SU-DHL-6 (cell line): ENCODE measurements around the gene SLC7A10.

Experiments
- H2AFZ ChIP-seq: fragments of 200-600 bp; sonication (generic); 2 replicates; pipeline ENCODE4 v1.6.1; 2014; ENCODE audit warnings: low read depth, mild to moderate bottlenecking, moderate library complexity, mixed read lengths, antibody characterized with exemption, low read length; ENCODE audit not compliant: severe bottlenecking
- H3F3A ChIP-seq: fragments of 200-600 bp; shearing (Covaris generic); 2 replicates; pipeline ENCODE4 v1.6.0; 2016; ENCODE audit warnings: antibody characterized with exemption, mild to moderate bottlenecking; ENCODE audit not compliant: insufficient read depth
- H3K27ac ChIP-seq: fragments of 200-600 bp; sonication (generic); 2 replicates; pipeline ENCODE4 v1.5.1; 2016; ENCODE audit warnings: low read depth, mild to moderate bottlenecking, low read length, moderate library complexity, mixed read lengths
- H3K27me3 ChIP-seq: fragments of 200-600 bp; sonication (generic), shearing (Covaris generic); 2 replicates; pipeline ENCODE4 v1.6.0; 2014; ENCODE audit warnings: mild to moderate bottlenecking, low read length
- H3K36me3 ChIP-seq: fragments of 200-600 bp; sonication (generic); 2 replicates; pipeline ENCODE4 v1.6.1; 2014; ENCODE audit warnings: mild to moderate bottlenecking, low read length, mixed read lengths
- H3K4me2 ChIP-seq: fragments of 300-600, 200-600 bp; shearing (Covaris generic), sonication (generic); 2 replicates; pipeline ENCODE4 v1.6.0; 2014; ENCODE audit warnings: low read length, low read depth, mild to moderate bottlenecking; ENCODE audit not compliant: poor library complexity, severe bottlenecking
- H3K4me3 ChIP-seq: fragments of 200-600 bp; sonication (generic); 2 replicates; pipeline ENCODE4 v1.5.1; 2014; ENCODE audit warnings: antibody characterized with exemption, low read length, mild to moderate bottlenecking, mixed read lengths; ENCODE audit not compliant: insufficient read depth, poor library complexity, severe bottlenecking
- H3K79me2 ChIP-seq: fragments of 200-600 bp; sonication (generic); 2 replicates; pipeline ENCODE4 v1.6.1; 2014; ENCODE audit warnings: mild to moderate bottlenecking, low read length, moderate library complexity; ENCODE audit not compliant: insufficient read depth
- H3K9ac ChIP-seq: fragments of 200-600 bp; sonication (generic); 2 replicates; pipeline ENCODE4 v1.7.0; 2014; ENCODE audit warnings: mild to moderate bottlenecking, low read length
- H3K9me2 ChIP-seq: fragments of 200-600 bp; sonication (generic); replicated peaks from 2 replicates; pipeline ENCODE4 v1.6.1; 2014; ENCODE audit warnings: low read length; ENCODE audit not compliant: insufficient read depth
- H3K9me3 ChIP-seq: fragments of 200-600 bp; sonication (generic); 2 replicates; pipeline ENCODE4 v1.6.1; 2014; ENCODE audit warnings: low read length, mixed read lengths; ENCODE audit not compliant: insufficient read depth
- H4K20me1 ChIP-seq: fragments of 200-600 bp; sonication (generic); 2 replicates; pipeline ENCODE4 v1.6.1; 2014; ENCODE audit warnings: low read depth, mild to moderate bottlenecking, antibody characterized with exemption, low read length, moderate library complexity, mixed read lengths
- CTCF ChIP-seq: fragments of 200-600 bp; sonication (generic); IDR thresholded peaks from one replicate; pipeline ENCODE4 v1.5.1; 2017; ENCODE audit warnings: antibody characterized with exemption, mild to moderate bottlenecking, low read length, moderate library complexity; ENCODE audit not compliant: insufficient read depth, poor library complexity, severe bottlenecking
- EZH2phosphoT487 ChIP-seq: fragments of 200-600 bp; sonication (generic), shearing (Covaris generic); conservative IDR thresholded peaks from 2 replicates; pipeline ENCODE4 v1.6.1; 2018; ENCODE audit warnings: mild to moderate bottlenecking, antibody characterized with exemption, low read length, moderate library complexity, mixed read lengths

SLC7A10 gene

GRCh38 chr19:33254245-33254824 lies 28.7 kb upstream of the SLC7A10 start:
- no peak overlapping the region for H3K4me2 ChIP-seq
- TF ChIP-seq EZH2phosphoT487 (no peak), CTCF (no peak)

GRCh38 chr19:33252971-33253370 lies 27.3 kb upstream of the SLC7A10 start:
- H3K79me2 ChIP-seq, result no peaks in the 10 kb centered on the region
- H3K36me3 ChIP-seq, result no peaks in the 10 kb centered on the region
- no peak overlapping the region for H3K27ac ChIP-seq
- no peak overlapping the region for H3K4me3 ChIP-seq
- H3K9me3 ChIP-seq, result no peaks in the 10 kb centered on the region
- H3K27me3 ChIP-seq, result no peaks in the 10 kb centered on the region
- H3K4me2 ChIP-seq, result no peak overlapping the region
- no peaks in the 10 kb centered on the region for H4K20me1 ChIP-seq
- no peak overlapping the region for H2AFZ ChIP-seq
- TF ChIP-seq CTCF (no peak), EZH2phosphoT487 (no peak)
- no peaks in the 10 kb centered on the region for H3F3A ChIP-seq
- no peaks in the 10 kb centered on the region for H3K9me2 ChIP-seq
- H3K9ac ChIP-seq, result no peak overlapping the region

More at GRCh38 chr19:33254245-33254824, 28.7 kb upstream of the SLC7A10 start:
- H3K4me3 ChIP-seq, result no peak overlapping the region
- H3K27me3 ChIP-seq, result no peaks in the 10 kb centered on the region
- no peaks in the 10 kb centered on the region for H3F3A ChIP-seq
- H4K20me1 ChIP-seq, result no peaks in the 10 kb centered on the region
- H3K9me2 ChIP-seq, result no peaks in the 10 kb centered on the region
- H3K9ac ChIP-seq, result no peak overlapping the region
- H2AFZ ChIP-seq, result no peak overlapping the region
- H3K9me3 ChIP-seq, result no peaks in the 10 kb centered on the region
- no peak overlapping the region for H3K27ac ChIP-seq
- no peaks in the 10 kb centered on the region for H3K36me3 ChIP-seq
- H3K79me2 ChIP-seq, result no peaks in the 10 kb centered on the region

DNA sequence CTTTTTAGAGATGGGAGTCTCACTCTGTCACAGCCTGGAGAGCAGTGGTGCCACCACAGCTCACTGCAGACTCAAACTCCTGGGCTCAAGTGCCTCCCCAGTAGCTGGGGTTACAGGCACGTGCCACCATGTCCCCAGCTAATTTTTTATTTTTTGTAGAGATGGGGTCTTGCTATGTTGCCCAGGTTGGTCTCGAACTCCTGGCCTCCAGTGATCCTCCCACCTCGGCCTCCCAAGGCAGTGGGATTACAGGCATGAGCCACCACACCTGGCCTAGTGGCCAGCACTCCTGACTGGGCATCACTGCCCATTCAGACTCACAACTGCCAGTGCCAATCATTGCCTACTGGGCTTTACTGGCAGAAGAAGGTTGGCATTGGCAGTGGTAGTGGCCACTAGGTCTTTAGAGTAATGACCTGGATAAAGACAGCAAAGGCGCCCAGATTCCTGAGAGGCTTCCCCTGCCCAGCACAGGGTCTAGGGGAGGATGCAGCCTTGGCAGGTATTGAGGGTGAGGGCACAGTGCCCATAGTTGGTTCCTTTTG lies 26.8 kb upstream of the SLC7A10 start:
- TF ChIP-seq CTCF, result no peak
- TF ChIP-seq EZH2phosphoT487, result no peak
- no peaks in the 10 kb centered on the region for H3F3A ChIP-seq
- no peaks in the 10 kb centered on the region for H3K36me3 ChIP-seq
- no peaks in the 10 kb centered on the region for H4K20me1 ChIP-seq
- H3K79me2 ChIP-seq, result no peaks in the 10 kb centered on the region
- H3K4me3 ChIP-seq, result no peak overlapping the region
- H3K27me3 ChIP-seq, result no peaks in the 10 kb centered on the region
- H3K9me2 ChIP-seq, result no peaks in the 10 kb centered on the region
- H3K9me3 ChIP-seq, result no peaks in the 10 kb centered on the region
- no peak overlapping the region for H3K27ac ChIP-seq
- H3K9ac ChIP-seq, result no peak overlapping the region
- H3K4me2 ChIP-seq, result no peak overlapping the region
- H2AFZ ChIP-seq, result no peak overlapping the region
